CD4-positive, alpha-beta T cell treated with Interleukin-21 for 1 hour (primary cell): ENCODE results near the gene SDHAF3.
"Not testable (repeated sequence)": the region's sequence is repeated elsewhere in the genome, so short reads cannot be mapped to it uniquely, and the experiment has no call there.

ENCODE experiments used
- DNase-seq: peaks from one replicate; pipeline ENCODE4 v3.0.0-alpha.2; 2020

SDHAF3 gene

GRCh38 chr7:97117372-97118188, at the start of gene SDHAF3:
Gene SDHAF3, plus strand, starts transcription at chr7:97117698. Its CDS starts 26 bp downstream, at chr7:97117724.
- DNase-seq = peak; percentile 98

- not testable (repeated sequence) for DNase-seq
These were observed 45.5 kb upstream of the SDHAF3 start for GRCh38 chr7:97072025-97072424.

GRCh38 chr7:97075928-97076327, 41.6 kb upstream of the SDHAF3 start:
- no peak for DNase-seq

- no peak for DNase-seq
These were observed 39.2 kb upstream of the SDHAF3 start for GRCh38 chr7:97078023-97078969.

GRCh38 chr7:97079300-97079699, 38.2 kb upstream of the SDHAF3 start:
- DNase-seq = no peak

- DNase-seq = no peak
These were observed 35.8 kb upstream of the SDHAF3 start for GRCh38 chr7:97081521-97082300.

- no peak for DNase-seq
These were observed 29.1 kb upstream of the SDHAF3 start for GRCh38 chr7:97088364-97088763.

- DNase-seq = no peak
These were observed 27.7 kb upstream of the SDHAF3 start for GRCh38 chr7:97089771-97090170.

GRCh38 chr7:97090761-97091353, 26.6 kb upstream of the SDHAF3 start:
- DNase-seq = no peak

- DNase-seq = no peak
These were observed 23.1 kb upstream of the SDHAF3 start for GRCh38 chr7:97094284-97094930.

GRCh38 chr7:97096037-97096436, 21.5 kb upstream of the SDHAF3 start:
- no peak for DNase-seq

- no peak for DNase-seq
These were observed 20.8 kb upstream of the SDHAF3 start for GRCh38 chr7:97096661-97097060.

- peak; percentile 65 for DNase-seq
These were observed 12.7 kb upstream of the SDHAF3 start for GRCh38 chr7:97104719-97105238.

GRCh38 chr7:97107192-97107800, 10.2 kb upstream of the SDHAF3 start:
- no peak for DNase-seq

GRCh38 chr7:97116308-97116707, 1.2 kb upstream of the SDHAF3 start:
- DNase-seq = peak; percentile 25

GRCh38 chr7:97117035-97117371, 495 bp upstream of the SDHAF3 start:
- no peak for DNase-seq

GRCh38 chr7:97118306-97118917, 914 bp downstream of the SDHAF3 start:
- no peak for DNase-seq

- DNase-seq = no peak
These were observed 2.2 kb downstream of the SDHAF3 start for GRCh38 chr7:97119747-97120146.

- DNase-seq = no peak
These were observed 3.4 kb downstream of the SDHAF3 start for GRCh38 chr7:97120713-97121457.

- not testable (repeated sequence) for DNase-seq
These were observed 5.6 kb downstream of the SDHAF3 start for GRCh38 chr7:97123115-97123514.
